ENCODE data around the gene TRIM15. TPM values are rescaled to one million over a fixed set of nuclear protein-coding genes. Genes with fewer than 3 reads are reported as not detected.

The TRIM15 gene
- total RNA-seq, 1 experiment from 2014 or later = 6.5 TPM

GRCh38 chr6:30160008-30160784 is 3.1 kb upstream of the TRIM15 start:
- BruUV-seq (replicated peaks) = no TSS peak
- intact Hi-C loops (cut with micrococcal nuclease) = no loop called here
- H3K4me1 ChIP-seq (ENCODE audit: control insufficient read depth in 1 of 2, insufficient read depth in 2 of 2, low read length in 2 of 2) = peaks cover 27 to 45% of the 10 kb centered on the region in 2 experiments
- DNase-seq (ENCODE audit: low read depth, low spot score) (no peak), ATAC-seq (no peak)
- H3K9ac ChIP-seq (ENCODE audit: low read length) = no peak overlapping the region
- no peaks in the 10 kb centered on the region for H3K36me3 ChIP-seq (ENCODE audit: control insufficient read depth in 1 of 2, insufficient read depth in 2 of 2, low read length in 2 of 2)
- H3K27ac ChIP-seq (ENCODE audit: low read depth, low read length) = no peak overlapping the region
- TF ChIP-seq EZH2 (IDR thresholded peaks at IDR 0.05) (no peak), CEBPB (IDR thresholded peaks at IDR 0.05; ENCODE audit: low read depth) (no peak), ELF1 (IDR thresholded peaks at IDR 0.05; ENCODE audit: borderline replicate concordance, low read depth) (no peak), EZH2phosphoT487 (IDR thresholded peaks at IDR 0.05; ENCODE audit: borderline replicate concordance) (no peak)
- no peaks in the 10 kb centered on the region for H3K9me3 ChIP-seq (ENCODE audit: control insufficient read depth in 1 of 2, insufficient read depth in 1 of 2, low read depth in 1 of 2, low read length in 2 of 2)
- CTCF ChIA-PET = no interaction called here
- no peaks in the 10 kb centered on the region for H3K79me2 ChIP-seq (ENCODE audit: insufficient read depth, low read length)
- no peaks in the 10 kb centered on the region for H4K20me1 ChIP-seq (ENCODE audit: insufficient read depth)
- no peaks in the 10 kb centered on the region for H3K27me3 ChIP-seq (ENCODE audit: insufficient read depth, low read length)
- H3K4me3 ChIP-seq (replicated peaks in 1 of 2; ENCODE audit: low read depth in 1 of 2, low read length in 2 of 2) = no peak overlapping the region
- RAD21 ChIA-PET (ENCODE audit: low non-redundant PET in 1 of 2, low total read pairs in 2 of 2, uncharacterized antibody in 2 of 2, unreplicated experiment in 2 of 2) = no interaction called here
- H3K4me2 ChIP-seq (ENCODE audit: low read length) = no peak overlapping the region
- POLR2A ChIA-PET = no interaction called here
- H2AFZ ChIP-seq (ENCODE audit: low read depth, low read length, poor library complexity, severe bottlenecking) = no peak overlapping the region
- no peaks in the 10 kb centered on the region for H3K9me2 ChIP-seq (ENCODE audit: insufficient read depth)

GRCh38 chr6:30160785-30161531 is 2.4 kb upstream of the TRIM15 start, which contains the start of gene TRIM10:
Gene TRIM10, minus strand, starts transcription at chr6:30161211. Its CDS starts 353 bp downstream, at chr6:30160858.
- Histone ChIP-seq H3K9me3 (ENCODE audit: control insufficient read depth in 1 of 2, insufficient read depth in 1 of 2, low read depth in 1 of 2, low read length in 2 of 2) (no peaks in the 10 kb centered on the region), H2AFZ (ENCODE audit: low read depth, low read length, poor library complexity, severe bottlenecking) (no peak within 1 kb of the TSS), H3K27ac (ENCODE audit: low read depth, low read length) (no peak within 1 kb of the TSS), H3K4me2 (ENCODE audit: low read length) (no peak within 1 kb of the TSS), H4K20me1 (ENCODE audit: insufficient read depth) (no peaks in the 10 kb centered on the region), H3K9ac (ENCODE audit: low read length) (no peak within 1 kb of the TSS), H3K79me2 (ENCODE audit: insufficient read depth, low read length) (no peaks in the 10 kb centered on the region), H3K27me3 (ENCODE audit: insufficient read depth, low read length) (no peaks in the 10 kb centered on the region), H3K9me2 (ENCODE audit: insufficient read depth) (no peaks in the 10 kb centered on the region), H3K4me3 (replicated peaks in 1 of 2; ENCODE audit: low read depth in 1 of 2, low read length in 2 of 2) (no peak within 1 kb of the TSS), H3K36me3 (ENCODE audit: control insufficient read depth in 1 of 2, insufficient read depth in 2 of 2, low read length in 2 of 2) (no peaks in the 10 kb centered on the region), H3K4me1 (ENCODE audit: control insufficient read depth in 1 of 2, insufficient read depth in 2 of 2, low read length in 2 of 2) (peaks cover 21 to 37% of the 10 kb centered on the region in 2 experiments)
- BruUV-seq (replicated peaks) = no TSS peak
- POLR2A ChIA-PET = no interaction called here
- intact Hi-C loops (cut with micrococcal nuclease) = no loop called here
- RAD21 ChIA-PET (ENCODE audit: low non-redundant PET in 1 of 2, low total read pairs in 2 of 2, uncharacterized antibody in 2 of 2, unreplicated experiment in 2 of 2) = no interaction called here
- ATAC-seq = no peak
- TF ChIP-seq SRF (IDR thresholded peaks at IDR 0.05; ENCODE audit: low read depth) = no peak
- CTCF ChIA-PET = no interaction called here
- DNase-seq (ENCODE audit: low read depth, low spot score) = no peak

All from HCT116 (cell line).